Measurements from ENCODE around the gene PPP2R2D.

GRCh38 chr10:131853610-131853964 lies 47.2 kb upstream of the PPP2R2D start:
- no peak for TF ChIP-seq POLR2A (IDR thresholded peaks at IDR 0.05; ENCODE audit: low read length)
- TF ChIP-seq GATA1 (IDR thresholded peaks at IDR 0.05; ENCODE audit: low read depth, low read length) = no peak
